GM10248 (cell line): ENCODE data around the gene MCC.

Source experiments
- CTCF ChIA-PET: fragments of 300-600 bp; sonication (Branson Sonifier 250); formaldehyde crosslinking; extraction: SDS; loops from one replicate; lab custom pipeline; 2021; ENCODE audit warnings: antibody characterized with exemption; lab: Yijun Ruan, JAX
- POLR2A ChIA-PET: fragments of 350-650 bp; sonication (Branson Sonifier 250); formaldehyde crosslinking; extraction: SDS; loops from one replicate; lab custom pipeline; 2020; ENCODE audit warnings: antibody characterized with exemption; lab: Yijun Ruan, JAX
- DNase-seq: peaks from one replicate; pipeline ENCODE4 v3.0.0; 2012; ENCODE audit errors: extremely low spot score
- TF ChIP-seq, protein P1 (sequence below): IDR thresholded peaks from 2 replicates; pipeline ENCODE4 v1.5.1; 2012; ENCODE audit warnings: mild to moderate bottlenecking, low read depth; ENCODE audit errors: extremely low read depth, missing control alignments, control extremely low read depth

The MCC gene

DNA sequence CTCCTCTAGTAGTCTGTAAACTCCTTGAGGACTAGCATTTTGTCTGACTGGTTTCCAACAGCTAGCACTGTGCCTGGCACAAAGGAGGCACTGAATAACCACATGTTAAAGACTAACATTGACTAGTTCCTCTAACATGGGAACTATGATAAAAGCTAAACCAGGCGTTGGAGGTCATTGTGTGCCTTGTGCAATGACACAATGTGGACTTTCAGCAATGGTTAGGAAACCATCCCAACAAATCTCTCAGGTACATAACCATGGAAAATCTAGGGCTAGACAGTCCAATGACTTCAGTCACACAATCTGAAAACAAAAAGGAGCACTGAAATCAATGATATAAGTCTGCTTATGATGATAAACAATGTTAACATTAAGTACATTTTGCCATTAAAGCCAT lies 311.0 kb downstream of the MCC start:
- CTCF ChIA-PET: no interaction called here

DNA sequence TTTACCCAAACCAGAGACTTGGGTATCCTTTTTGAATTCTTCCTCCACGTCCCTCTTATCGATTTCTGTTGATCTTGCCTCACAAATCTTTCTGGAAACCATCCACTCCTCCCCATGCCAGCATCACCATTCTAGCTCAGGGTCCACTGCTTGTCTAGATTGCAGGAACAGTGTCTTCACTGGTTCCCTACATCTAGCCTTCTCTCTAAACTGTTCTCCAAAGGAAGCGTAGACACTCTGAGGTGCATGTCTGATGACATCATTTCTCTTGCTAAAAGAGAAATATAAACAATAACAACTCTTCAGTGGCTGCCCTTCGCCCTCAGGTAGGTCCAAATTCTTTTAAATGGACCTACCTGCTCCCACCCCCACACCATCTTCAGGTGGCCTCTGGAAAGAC lies 311.5 kb downstream of the MCC start:
- ChIA-PET CTCF (interaction anchor here (1.0 to 1.9 kb wide), 2 partner anchors 17 to 83 kb away, joined by 3 to 6 read pairs; no protein-coding TSS in a partner anchor), POLR2A (no interaction called here)
- TF ChIP-seq, protein P1, sequence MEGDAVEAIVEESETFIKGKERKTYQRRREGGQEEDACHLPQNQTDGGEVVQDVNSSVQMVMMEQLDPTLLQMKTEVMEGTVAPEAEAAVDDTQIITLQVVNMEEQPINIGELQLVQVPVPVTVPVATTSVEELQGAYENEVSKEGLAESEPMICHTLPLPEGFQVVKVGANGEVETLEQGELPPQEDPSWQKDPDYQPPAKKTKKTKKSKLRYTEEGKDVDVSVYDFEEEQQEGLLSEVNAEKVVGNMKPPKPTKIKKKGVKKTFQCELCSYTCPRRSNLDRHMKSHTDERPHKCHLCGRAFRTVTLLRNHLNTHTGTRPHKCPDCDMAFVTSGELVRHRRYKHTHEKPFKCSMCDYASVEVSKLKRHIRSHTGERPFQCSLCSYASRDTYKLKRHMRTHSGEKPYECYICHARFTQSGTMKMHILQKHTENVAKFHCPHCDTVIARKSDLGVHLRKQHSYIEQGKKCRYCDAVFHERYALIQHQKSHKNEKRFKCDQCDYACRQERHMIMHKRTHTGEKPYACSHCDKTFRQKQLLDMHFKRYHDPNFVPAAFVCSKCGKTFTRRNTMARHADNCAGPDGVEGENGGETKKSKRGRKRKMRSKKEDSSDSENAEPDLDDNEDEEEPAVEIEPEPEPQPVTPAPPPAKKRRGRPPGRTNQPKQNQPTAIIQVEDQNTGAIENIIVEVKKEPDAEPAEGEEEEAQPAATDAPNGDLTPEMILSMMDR: no peak
- no peak for DNase-seq

More for the DNA sequence above, 311.0 kb downstream of the MCC start:
- TF ChIP-seq, protein P1: no peak
- DNase-seq: no peak
- POLR2A ChIA-PET: no interaction called here

DNA sequence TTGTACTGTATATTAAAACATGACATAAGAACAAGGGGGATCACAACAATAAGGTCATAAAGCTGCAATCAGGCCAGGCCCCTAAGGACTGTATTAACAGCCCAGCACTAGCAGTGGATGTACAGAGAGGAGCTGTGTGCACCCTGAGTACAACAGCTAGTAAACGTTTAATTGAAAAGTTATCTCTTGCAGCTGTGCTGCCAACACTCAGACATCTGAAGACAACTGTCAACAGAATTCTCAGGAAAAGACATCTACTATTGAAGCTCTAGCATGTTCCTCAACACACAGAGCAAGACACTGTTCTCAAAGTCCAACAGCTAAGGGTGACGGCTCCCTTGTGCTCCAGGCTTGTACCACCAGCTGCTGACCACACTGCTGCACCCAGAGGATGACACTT lies 312.1 kb downstream of the MCC start:
- TF ChIP-seq, protein P1: no peak
- CTCF ChIA-PET: interaction anchor here (1.0 to 1.9 kb wide), 2 partner anchors 16 to 83 kb away, joined by 3 to 6 read pairs; no protein-coding TSS in a partner anchor
- POLR2A ChIA-PET: no interaction called here

DNA sequence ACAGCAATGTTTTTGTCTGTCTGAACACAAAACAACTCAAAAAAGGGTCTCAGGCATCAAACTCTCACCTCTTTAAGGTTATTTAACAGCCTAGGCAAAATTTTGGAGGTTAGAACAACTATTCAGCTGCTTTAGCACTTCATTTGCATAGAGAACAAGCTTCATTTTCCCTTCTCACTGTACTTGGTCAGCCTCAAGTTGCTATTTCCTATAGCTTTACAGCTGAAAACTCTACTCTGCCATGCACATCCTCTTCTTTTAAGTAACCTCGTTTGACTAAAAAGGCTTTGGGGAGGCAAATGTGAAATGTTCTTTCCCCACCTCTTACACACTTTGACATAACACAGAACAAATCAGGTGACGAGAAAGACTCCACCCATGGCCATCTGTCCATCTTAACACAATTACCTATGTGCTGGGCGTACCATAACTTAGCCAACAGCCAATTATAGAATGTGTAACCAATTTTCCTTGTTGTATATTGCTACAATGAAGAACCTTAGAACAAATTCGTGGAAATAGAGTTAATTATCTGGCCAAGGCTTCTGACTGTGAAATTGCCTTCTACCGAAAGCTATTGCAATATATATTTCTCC lies 315.9 kb downstream of the MCC start:
- CTCF ChIA-PET: interaction anchor here (0.9 to 1.2 kb wide), 2 partner anchors 13 to 26 kb away, joined by 3 to 4 read pairs; no protein-coding TSS in a partner anchor
- POLR2A ChIA-PET: no interaction called here
- no peak for DNase-seq
- TF ChIP-seq, protein P1: no peak

More for the DNA sequence above, 312.1 kb downstream of the MCC start:
- DNase-seq: no peak

DNA sequence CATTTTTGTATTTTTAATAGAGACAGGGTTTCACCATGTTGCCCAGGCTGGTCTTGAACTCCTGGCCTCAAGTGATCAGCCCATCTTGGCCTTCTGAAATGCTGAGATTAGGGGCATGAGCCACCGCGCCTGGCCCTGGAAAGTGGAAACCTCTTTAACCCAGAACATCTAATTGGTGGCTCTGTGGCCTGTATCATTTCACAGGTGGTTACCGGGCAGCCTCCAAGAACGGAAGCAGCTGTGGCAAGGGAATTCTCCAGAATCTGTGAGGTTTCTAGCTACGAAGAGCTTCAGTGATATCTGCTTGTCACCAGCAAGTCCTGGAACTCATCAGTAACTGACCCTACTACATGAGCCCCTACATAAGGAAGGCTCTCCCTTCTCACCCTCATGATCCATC lies 316.7 kb downstream of the MCC start:
- TF ChIP-seq, protein P1: no peak
- POLR2A ChIA-PET: no interaction called here

DNA sequence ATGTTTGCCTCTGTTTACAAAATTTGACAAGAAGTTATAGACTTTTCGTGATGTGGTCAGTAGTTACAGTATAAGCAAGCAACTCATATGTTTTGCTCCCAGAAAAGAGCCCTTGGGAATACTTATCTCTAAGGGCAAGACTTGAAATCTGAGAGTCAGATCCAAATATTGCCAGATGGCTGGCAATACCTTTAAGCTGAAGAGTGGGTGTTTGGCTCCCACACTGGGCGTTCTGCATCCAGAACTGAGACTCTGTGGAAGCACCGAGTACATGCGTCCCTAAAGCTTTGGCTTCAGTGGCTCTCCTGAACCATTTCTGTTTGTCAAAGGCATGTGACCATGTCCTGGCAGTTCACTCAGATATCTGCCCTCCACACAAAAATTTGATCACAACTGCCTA lies 317.5 kb downstream of the MCC start:
- no peak for DNase-seq
- POLR2A ChIA-PET: no interaction called here
- CTCF ChIA-PET: no interaction called here
- TF ChIP-seq, protein P1: no peak

More for the DNA sequence above, 316.7 kb downstream of the MCC start:
- CTCF ChIA-PET: interaction anchor here (0.9 to 1.2 kb wide), 2 partner anchors 12 to 25 kb away, joined by 3 to 4 read pairs; no protein-coding TSS in a partner anchor
- DNase-seq: no peak
